Endothelial cell of umbilical vein (primary cell): ENCODE data around the gene CARD8. TPM values are rescaled to one million over a fixed set of nuclear protein-coding genes. Genes with fewer than 3 reads are reported as not detected.

Experiments used
- BruUV-seq: library from RNA; stranded (reverse); fragments of 400-500 nt; replicated peaks from 2 replicates; lab custom pipeline; 2021; lab: Mats Ljungman, UMichigan
- CTCF ChIA-PET: fragments of 300-600, 350-600 bp; sonication (Branson Sonifier 250); formaldehyde crosslinking; loops from one replicate; lab custom pipeline; 2021; ENCODE audit warnings: antibody characterized with exemption, inconsistent platforms; lab: Charles Lee
- POLR2A ChIA-PET: fragments of 300-600, 350-600 bp; sonication (Branson Sonifier 250); formaldehyde crosslinking; loops from one replicate; lab custom pipeline; 2021; ENCODE audit warnings: antibody characterized with exemption, inconsistent platforms; lab: Charles Lee
- DNase-seq: peaks from one replicate; pipeline ENCODE4 v3.0.0-alpha.2; 2011; ENCODE audit warnings: low read depth, low spot score
- FAIRE-seq: peaks from 2 replicates; lab custom pipeline; 2011; peaks lifted over from hg19 to GRCh38; lab: Jason Lieb, UNC
- H2AFZ ChIP-seq: 2 replicates; pipeline ENCODE4 v1.6.0; 2012; ENCODE audit warnings: low read depth, low read length, control low read depth, inconsistent platforms
- H3K27ac ChIP-seq: 2 replicates; pipeline ENCODE4 v1.5.1; 2011; ENCODE audit warnings: low read depth, mild to moderate bottlenecking, control low read depth, low read length, moderate library complexity; ENCODE audit not compliant: insufficient read depth
- H3K27me3 ChIP-seq, 2 experiments: 2 replicates each; pipeline versions ENCODE4 v1.6.0 to v1.6.1; 2011; ENCODE audit warnings: low read length in 2 of 2, mixed read lengths in 1 of 2; ENCODE audit not compliant: control insufficient read depth in 2 of 2, insufficient read depth in 2 of 2
- H3K36me3 ChIP-seq, 2 experiments: 2 replicates in 1 of 2; 3 replicates in 1 of 2; pipeline ENCODE4 v1.5.1; 2011; ENCODE audit warnings: low read length in 2 of 2, mild to moderate bottlenecking in 1 of 2, moderate library complexity in 1 of 2; ENCODE audit not compliant: control insufficient read depth in 2 of 2, insufficient read depth in 2 of 2; ENCODE audit errors: extremely low read depth in 1 of 2
- H3K4me1 ChIP-seq: 3 replicates; pipeline ENCODE4 v1.5.1; 2011; ENCODE audit warnings: mild to moderate bottlenecking, low read length; ENCODE audit not compliant: control insufficient read depth, insufficient read depth; ENCODE audit errors: extremely low read depth
- H3K4me2 ChIP-seq: 2 replicates; pipeline ENCODE4 v1.6.1; 2011; ENCODE audit warnings: low read length, control low read depth, mixed read lengths; ENCODE audit not compliant: insufficient read depth
- H3K4me3 ChIP-seq, 3 experiments: fragments of 200-600 bp in 1 of 3; sonication (generic), shearing (Covaris generic) in 1 of 3; replicated peaks in 1 of 3; 2 replicates each; pipeline ENCODE4 v1.5.1; 2011 to 2016; ENCODE audit warnings: control low read depth in 3 of 3, low read length in 3 of 3, mild to moderate bottlenecking in 2 of 3, inconsistent platforms in 1 of 3, low read depth in 1 of 3, moderate library complexity in 1 of 3; ENCODE audit not compliant: insufficient read depth in 1 of 3
- H3K79me2 ChIP-seq: 2 replicates; pipeline ENCODE4 v1.6.0; 2012; ENCODE audit warnings: low read length, inconsistent platforms; ENCODE audit not compliant: control insufficient read depth, insufficient read depth
- H3K9ac ChIP-seq: replicated peaks from 2 replicates; pipeline ENCODE3; 2011; ENCODE audit warnings: low read length, control low read depth; ENCODE audit not compliant: insufficient read depth; ENCODE audit errors: extremely low read depth
- H3K9me1 ChIP-seq: replicated peaks from 3 replicates; pipeline ENCODE4 v1.6.0; 2011; ENCODE audit warnings: mild to moderate bottlenecking, low read length; ENCODE audit not compliant: control insufficient read depth, insufficient read depth; ENCODE audit errors: extremely low read depth
- H3K9me3 ChIP-seq: replicated peaks from 2 replicates; pipeline ENCODE4 v1.5.1; 2012; ENCODE audit warnings: low read length, inconsistent platforms; ENCODE audit not compliant: control insufficient read depth, insufficient read depth
- H4K20me1 ChIP-seq: replicated peaks from 2 replicates; pipeline ENCODE3; 2011; ENCODE audit warnings: mild to moderate bottlenecking, low read length; ENCODE audit not compliant: control insufficient read depth, insufficient read depth; ENCODE audit errors: extremely low read depth
- CTCF ChIP-seq, 2 donors: IDR thresholded peaks; 1 replicate in 1 of 2; 2 replicates in 1 of 2; pipeline ENCODE4 v1.5.1; 2011; ENCODE audit warnings: low read length in 2 of 2, mild to moderate bottlenecking in 2 of 2, moderate library complexity in 2 of 2, control low read depth in 1 of 2, inconsistent platforms in 1 of 2, low read depth in 1 of 2; ENCODE audit not compliant: insufficient read depth in 1 of 2; ENCODE audit errors: extremely low read depth in 1 of 2
- EZH2 ChIP-seq: IDR thresholded peaks from 2 replicates; pipeline ENCODE4 v1.6.1; 2012; ENCODE audit warnings: borderline replicate concordance, low read depth, mild to moderate bottlenecking, moderate library complexity, low read length, inconsistent platforms; ENCODE audit not compliant: severe bottlenecking
- FOS ChIP-seq: IDR thresholded peaks from 2 replicates; pipeline ENCODE4 v1.6.1; 2011; ENCODE audit warnings: mild to moderate bottlenecking, low read length, moderate library complexity, borderline replicate concordance; ENCODE audit not compliant: insufficient read depth
- GATA2 ChIP-seq: IDR thresholded peaks from 2 replicates; pipeline ENCODE4 v1.7.0; 2011; ENCODE audit warnings: low read depth, mild to moderate bottlenecking, moderate library complexity, mixed read lengths, low read length; ENCODE audit not compliant: insufficient read length, insufficient read depth
- JUN ChIP-seq: IDR thresholded peaks from 2 replicates; pipeline ENCODE4 v1.6.1; 2011; ENCODE audit warnings: borderline replicate concordance, low read depth; ENCODE audit not compliant: insufficient read length, insufficient read depth
- MAX ChIP-seq: IDR thresholded peaks from 2 replicates; pipeline ENCODE4 v1.6.1; 2011; ENCODE audit not compliant: insufficient read depth, insufficient read length
- MYC ChIP-seq: IDR thresholded peaks from one replicate; pipeline ENCODE4 v1.6.1; 2011; ENCODE audit warnings: mild to moderate bottlenecking, low read depth, low read length
- POLR2A ChIP-seq: IDR thresholded peaks from 2 replicates; pipeline ENCODE4 v1.6.1; 2012; ENCODE audit warnings: low read depth, mild to moderate bottlenecking, control low read depth, low read length
- POLR2AphosphoS5 ChIP-seq: IDR thresholded peaks from 2 replicates; pipeline ENCODE4 v1.6.1; 2012; ENCODE audit warnings: low read depth, mild to moderate bottlenecking, control low read depth, low read length, moderate library complexity; ENCODE audit not compliant: insufficient read depth
- dilution Hi-C: fragments of 300-500 bp; cut with MboI; formaldehyde crosslinking; loops from one replicate; pipeline ENCODE4 v1.15.0; 2019; ENCODE audit warnings: low sequenced_read_pairs; ENCODE audit not compliant: extremely low pct_ligation_motif_present
- intact Hi-C: fragments of 100-400 bp; cut with micrococcal nuclease; formaldehyde crosslinking; loops from one replicate; pipeline ENCODE4 v1.10.0; 2022
- polyA plus RNA-seq, 4 experiments: library from polyadenylated mRNA; depleted of rRNA in 3 of 4; stranded (reverse) in 3 of 4; unstranded in 1 of 4; fragments of >200 nt; gene quantifications; 2 replicates each; pipeline versions ENCODE4 v1.2.1 to v1.2.3, GENCODE V29; 2011 to 2012; ENCODE audit warnings: missing spikeins in 1 of 4
- total RNA-seq: library from RNA; stranded (reverse); gene quantifications from 2 replicates; pipeline ENCODE4 v1.2.3, GENCODE V29; 2021

The CARD8 gene
- total and polyA plus RNA-seq, 2 donors (not counting 3 experiments of a cell fraction or from before 2014, with no cell fraction given): 64.6 to 123 TPM

- Histone ChIP-seq H2AFZ (no peak overlapping the region), H3K9me3 (no peaks in the 10 kb centered on the region), H4K20me1 (no peaks in the 10 kb centered on the region), H3K9ac (no peak overlapping the region), H3K27me3 (no peaks in the 10 kb centered on the region), H3K4me3 (no peak overlapping the region), H3K36me3 (no peaks in the 10 kb centered on the region), H3K79me2 (peaks cover 28% of the 10 kb centered on the region), H3K27ac (no peak overlapping the region), H3K4me1 (peaks cover 13% of the 10 kb centered on the region), H3K9me1 (no peaks in the 10 kb centered on the region), H3K4me2 (no peak overlapping the region)
- FAIRE-seq (no peak), DNase-seq (no peak)
- ChIA-PET CTCF (interaction anchor here (1.0 kb wide), 1 partner anchor 35 kb away, joined by 3 read pairs; no protein-coding TSS in a partner anchor), POLR2A (no interaction called here)
- intact Hi-C loops (loop anchor here (5.0 kb wide), 1 partner anchor 404 kb away; no protein-coding TSS in a partner anchor), dilution Hi-C loops (no loop called here)
- no peak for TF ChIP-seq FOS
- no peak for TF ChIP-seq POLR2AphosphoS5
- no peak for TF ChIP-seq MYC
- no peak for TF ChIP-seq MAX
- BruUV-seq: no TSS peak
Measured at GRCh38 chr19:48168689-48169088, 87.0 kb downstream of the CARD8 start.

GRCh38 chr19:48158210-48158790 is 97.4 kb downstream of the CARD8 start:
- Histone ChIP-seq H3K9me1 (no peaks in the 10 kb centered on the region), H3K4me1 (peaks cover 9% of the 10 kb centered on the region), H3K4me3 (no peak overlapping the region), H4K20me1 (no peaks in the 10 kb centered on the region), H3K79me2 (no peaks in the 10 kb centered on the region), H2AFZ (no peak overlapping the region), H3K9ac (no peak overlapping the region), H3K27me3 (no peaks in the 10 kb centered on the region), H3K36me3 (peaks cover 0 to 2% of the 10 kb centered on the region in 2 experiments), H3K9me3 (no peaks in the 10 kb centered on the region), H3K4me2 (no peak overlapping the region), H3K27ac (no peak overlapping the region)
- FAIRE-seq (no peak), DNase-seq (no peak)
- dilution Hi-C loops (no loop called here), intact Hi-C loops (no loop called here)
- CTCF ChIA-PET: interaction anchor here (1.1 kb wide), 1 partner anchor 51 kb away, joined by 4 read pairs; no protein-coding TSS in a partner anchor
- BruUV-seq: no TSS peak
- POLR2A ChIA-PET: no interaction called here
- TF ChIP-seq FOS (no peak), CTCF (IDR thresholded peaks at IDR 0.05; ENCODE audit: extremely low read depth in 1 of 2, insufficient read depth in 1 of 2, low read depth in 1 of 2, low read length in 2 of 2) (no peak), POLR2AphosphoS5 (no peak), EZH2 (no peak), MAX (no peak), MYC (no peak), GATA2 (no peak), JUN (no peak), POLR2A (no peak)
